H1 (cell line): Measurements from ENCODE around the gene MRAP2. TPM values are rescaled to one million over a fixed set of nuclear protein-coding genes. Genes with fewer than 3 reads are reported as not detected.

Experiments
- CTCF ChIA-PET: fragments of 300-600 bp; sonication (Branson Sonifier 250); formaldehyde crosslinking; loops from one replicate; lab custom pipeline; 2021; ENCODE audit not compliant: partially characterized antibody; lab: Charles Lee
- POLR2A ChIA-PET: fragments of 300-600 bp; sonication (Branson Sonifier 250); formaldehyde crosslinking; loops from one replicate; lab custom pipeline; 2021; ENCODE audit warnings: inconsistent platforms; ENCODE audit not compliant: partially characterized antibody; lab: Charles Lee
- DNase-seq, 2 experiments: peaks; one replicate each; pipeline versions ENCODE4 v3.0.0 to v3.0.0-alpha.2; 2010 to 2022; ENCODE audit warnings: low spot score in 2 of 2, low read depth in 1 of 2, mixed read lengths in 1 of 2
- FAIRE-seq: peaks from 2 replicates; lab custom pipeline; 2011; peaks lifted over from hg19 to GRCh38; lab: Jason Lieb, UNC
- H2AFZ ChIP-seq: 2 replicates; pipeline ENCODE4 v1.8.1; 2012; ENCODE audit warnings: low read length, inconsistent platforms
- H2AK5ac ChIP-seq: 2 replicates; pipeline ENCODE4 v1.6.1; 2013; ENCODE audit warnings: low read depth, low read length
- H2BK120ac ChIP-seq: replicated peaks from 2 replicates; pipeline ENCODE3; 2013; ENCODE audit warnings: low read depth, low read length, inconsistent platforms
- H2BK12ac ChIP-seq: 2 replicates; pipeline ENCODE4 v1.6.1; 2013; ENCODE audit warnings: low read depth, low read length
- H2BK15ac ChIP-seq: 2 replicates; pipeline ENCODE4 v1.6.1; 2013; ENCODE audit warnings: low read length
- H2BK20ac ChIP-seq: 2 replicates; pipeline ENCODE4 v1.6.1; 2013; ENCODE audit warnings: low read length
- H2BK5ac ChIP-seq: 2 replicates; pipeline ENCODE4 v1.6.1; 2013; ENCODE audit warnings: low read depth, low read length
- H3K14ac ChIP-seq: 2 replicates; pipeline ENCODE4 v1.6.1; 2013; ENCODE audit warnings: inconsistent platforms; ENCODE audit not compliant: insufficient read length
- H3K18ac ChIP-seq: 2 replicates; pipeline ENCODE4 v1.6.1; 2013; ENCODE audit warnings: low read length; ENCODE audit errors: extremely low read depth
- H3K23ac ChIP-seq: 2 replicates; pipeline ENCODE4 v1.6.1; 2013; ENCODE audit warnings: inconsistent platforms; ENCODE audit not compliant: insufficient read length
- H3K23me2 ChIP-seq: 2 replicates; pipeline ENCODE4 v1.6.1; 2013; ENCODE audit warnings: low read depth, low read length
- H3K27ac ChIP-seq: 2 replicates; pipeline ENCODE4 v1.6.1; 2011; ENCODE audit warnings: low read depth, low read length, inconsistent platforms
- H3K27me3 ChIP-seq, 4 experiments: replicated peaks in 1 of 4; 1 replicate in 1 of 4; 2 replicates in 3 of 4; pipeline versions ENCODE4 v1.6.1 to v1.8.1; 2011 to 2013; ENCODE audit warnings: low read length in 3 of 4, mild to moderate bottlenecking in 3 of 4, inconsistent platforms in 2 of 4, mixed read lengths in 2 of 4, moderate library complexity in 1 of 4; ENCODE audit not compliant: control insufficient read depth in 3 of 4, insufficient read depth in 3 of 4; ENCODE audit errors: extremely low read depth in 1 of 4
- H3K36me3 ChIP-seq, 4 experiments: 2 replicates each; pipeline versions ENCODE4 v1.6.1 to v1.8.1; 2011 to 2013; ENCODE audit warnings: mild to moderate bottlenecking in 4 of 4, low read length in 3 of 4, moderate library complexity in 2 of 4, control low read depth in 1 of 4, inconsistent platforms in 1 of 4; ENCODE audit not compliant: insufficient read depth in 4 of 4, control insufficient read depth in 2 of 4
- H3K4ac ChIP-seq: replicated peaks from 2 replicates; pipeline ENCODE3; 2013; ENCODE audit warnings: low read length, low read depth, mixed read lengths, inconsistent platforms; ENCODE audit not compliant: insufficient read length
- H3K4me1 ChIP-seq, 4 experiments: replicated peaks in 1 of 4; 1 replicate in 1 of 4; 2 replicates in 3 of 4; pipeline versions ENCODE4 v1.6.1 to v1.8.1; 2011 to 2013; ENCODE audit warnings: low read length in 3 of 4, inconsistent platforms in 2 of 4, mixed read lengths in 1 of 4; ENCODE audit not compliant: insufficient read depth in 4 of 4, control insufficient read depth in 3 of 4
- H3K4me2 ChIP-seq, 2 experiments: 2 replicates each; pipeline versions ENCODE4 v1.6.1 to v1.8.1; 2011 to 2013; ENCODE audit warnings: low read depth in 2 of 2, low read length in 2 of 2, control low read depth in 1 of 2, inconsistent platforms in 1 of 2, mild to moderate bottlenecking in 1 of 2; ENCODE audit not compliant: insufficient read depth in 1 of 2
- H3K4me3 ChIP-seq, 4 experiments: fragments of 200-600, 300-600 bp in 1 of 4; sonication (generic), shearing (Covaris generic), sonication (Bioruptor Twin) in 1 of 4; 2 replicates each; pipeline versions ENCODE4 v1.5.1 to v1.8.1; 2011 to 2016; ENCODE audit warnings: low read length in 4 of 4, low read depth in 3 of 4, control low read depth in 2 of 4, inconsistent platforms in 2 of 4, mild to moderate bottlenecking in 2 of 4, mixed read lengths in 1 of 4, moderate library complexity in 1 of 4; ENCODE audit not compliant: insufficient read depth in 2 of 4; ENCODE audit errors: extremely low read depth in 1 of 4
- H3K56ac ChIP-seq: replicated peaks from 2 replicates; pipeline ENCODE3; 2013; ENCODE audit warnings: low read depth, mild to moderate bottlenecking, mixed read lengths, low read length, inconsistent platforms; ENCODE audit not compliant: insufficient read length
- H3K79me1 ChIP-seq: 2 replicates; pipeline ENCODE4 v1.6.1; 2013; ENCODE audit warnings: low read depth, low read length, control low read depth
- H3K79me2 ChIP-seq, 2 experiments: 2 replicates each; pipeline versions ENCODE4 v1.6.1 to v1.8.1; 2012 to 2013; ENCODE audit warnings: low read length in 2 of 2, mild to moderate bottlenecking in 2 of 2, inconsistent platforms in 1 of 2; ENCODE audit not compliant: insufficient read depth in 2 of 2, control insufficient read depth in 1 of 2
- H3K9ac ChIP-seq, 4 experiments: replicated peaks in 1 of 4; 1 replicate in 1 of 4; 2 replicates in 3 of 4; pipeline versions ENCODE4 v1.6.1 to v1.8.1; 2011 to 2013; ENCODE audit warnings: low read depth in 3 of 4, low read length in 3 of 4, control low read depth in 2 of 4, mild to moderate bottlenecking in 2 of 4, moderate library complexity in 2 of 4, inconsistent platforms in 1 of 4; ENCODE audit errors: extremely low read depth in 1 of 4
- H3K9me3 ChIP-seq, 2 experiments: 2 replicates each; pipeline versions ENCODE4 v1.6.1 to v1.8.1; 2012 to 2013; ENCODE audit warnings: mild to moderate bottlenecking in 2 of 2, moderate library complexity in 2 of 2, control low read depth in 1 of 2, inconsistent platforms in 1 of 2, low read depth in 1 of 2, low read length in 1 of 2, mixed read lengths in 1 of 2; ENCODE audit not compliant: insufficient read depth in 2 of 2
- H4K20me1 ChIP-seq, 2 experiments: replicated peaks in 1 of 2; 2 replicates each; pipeline versions ENCODE3 to v1.8.1; 2011 to 2013; ENCODE audit warnings: inconsistent platforms in 2 of 2, low read length in 2 of 2, mild to moderate bottlenecking in 1 of 2; ENCODE audit not compliant: insufficient read depth in 2 of 2, control insufficient read depth in 1 of 2
- H4K5ac ChIP-seq: 2 replicates; pipeline ENCODE4 v1.6.1; 2013; ENCODE audit warnings: low read length, low read depth, mixed read lengths, inconsistent platforms; ENCODE audit not compliant: insufficient read length
- H4K8ac ChIP-seq: 2 replicates; pipeline ENCODE4 v1.8.0; 2013; ENCODE audit warnings: mild to moderate bottlenecking, moderate library complexity, low read length, inconsistent platforms; ENCODE audit not compliant: insufficient read depth; ENCODE audit errors: extremely low read depth
- H4K91ac ChIP-seq: replicated peaks from 2 replicates; pipeline ENCODE3; 2013; ENCODE audit warnings: low read length, mixed read lengths, inconsistent platforms; ENCODE audit not compliant: insufficient read length
- BCL11A ChIP-seq, 2 experiments: IDR thresholded peaks; one replicate each; pipeline ENCODE4 v1.6.1; 2011; ENCODE audit warnings: low read depth in 2 of 2, low read length in 2 of 2, mild to moderate bottlenecking in 2 of 2
- FOSL1 ChIP-seq: IDR thresholded peaks from 2 replicates; pipeline ENCODE4 v1.6.1; 2011; ENCODE audit warnings: mild to moderate bottlenecking, low read depth, low read length, moderate library complexity; ENCODE audit not compliant: insufficient read depth
- HDAC2 ChIP-seq, 2 experiments: fragments of 300-600 bp in 1 of 2; sonication (generic) in 1 of 2; IDR thresholded peaks; 2 replicates each; pipeline ENCODE4 v1.6.1; 2011 to 2012; ENCODE audit warnings: low read depth in 2 of 2, low read length in 2 of 2, mild to moderate bottlenecking in 2 of 2, moderate library complexity in 2 of 2, borderline replicate concordance in 1 of 2, inconsistent platforms in 1 of 2
- JUND ChIP-seq: IDR thresholded peaks from 2 replicates; pipeline ENCODE4 v1.6.1; 2011; ENCODE audit warnings: mild to moderate bottlenecking, improper control_type of control experiment, low read length
- NANOG ChIP-seq: IDR thresholded peaks from 2 replicates; pipeline ENCODE4 v1.6.1; 2011; ENCODE audit warnings: low read length, low read depth, mild to moderate bottlenecking, inconsistent platforms; ENCODE audit not compliant: insufficient read depth, poor library complexity, severe bottlenecking
- POLR2AphosphoS5 ChIP-seq: IDR thresholded peaks from 2 replicates; pipeline ENCODE4 v1.6.1; 2011; ENCODE audit warnings: low read depth, low read length
- SP1 ChIP-seq: IDR thresholded peaks from 2 replicates; pipeline ENCODE4 v1.6.1; 2011; ENCODE audit warnings: low read depth, low read length
- TEAD4 ChIP-seq: IDR thresholded peaks from 2 replicates; pipeline ENCODE4 v1.6.1; 2012; ENCODE audit warnings: low read depth, low read length, inconsistent platforms, mixed read lengths
- WGBS, 2 experiments: shearing (Covaris generic) in 1 of 2; methylation state at CpG; one replicate each; pipeline versions ENCODE4 v1.1.6 to v1.1.7; 2013 to 2015; ENCODE audit warnings: low lambda C conversion rate in 2 of 2, mixed read lengths in 2 of 2, inconsistent platforms in 1 of 2, low coverage in 1 of 2, missing lambda C conversion rate in 1 of 2; ENCODE audit not compliant: insufficient replicate concordance in 2 of 2, insufficient coverage in 1 of 2, insufficient read length in 1 of 2; ENCODE audit errors: extremely low coverage in 1 of 2, missing lambda C conversion rate in 1 of 2; 5-methylcytosine and 5-hydroxymethylcytosine counted together
- polyA plus RNA-seq, 7 experiments: library from polyadenylated mRNA; depleted of rRNA in 3 of 7; stranded (reverse) in 5 of 7; unstranded in 2 of 7; fragments of >200 nt in 5 of 7; fragments of 200-250 nt in 2 of 7; gene quantifications; 1 replicate in 5 of 7; 2 replicates in 1 of 7; 4 replicates in 1 of 7; pipeline versions ENCODE4 v1.2.1 to v1.2.3, GENCODE V29; 2011 to 2013; ENCODE audit warnings: missing spikeins in 2 of 7, mixed read lengths in 2 of 7
- total RNA-seq: library from RNA; stranded (reverse); fragmentation: NEBNext Ultra II Directional; extraction: Animal tissue kit (Norgen Biotek cat#: 25700); gene quantifications from 2 replicates; pipeline ENCODE4 v1.2.1, GENCODE V29; 2021

The MRAP2 gene
- total and polyA plus RNA-seq, 2 of the 8 experiments (the other 6 are each of a cell fraction or from before 2014, with no cell fraction given) = 5.0 to 11.0 TPM

DNA sequence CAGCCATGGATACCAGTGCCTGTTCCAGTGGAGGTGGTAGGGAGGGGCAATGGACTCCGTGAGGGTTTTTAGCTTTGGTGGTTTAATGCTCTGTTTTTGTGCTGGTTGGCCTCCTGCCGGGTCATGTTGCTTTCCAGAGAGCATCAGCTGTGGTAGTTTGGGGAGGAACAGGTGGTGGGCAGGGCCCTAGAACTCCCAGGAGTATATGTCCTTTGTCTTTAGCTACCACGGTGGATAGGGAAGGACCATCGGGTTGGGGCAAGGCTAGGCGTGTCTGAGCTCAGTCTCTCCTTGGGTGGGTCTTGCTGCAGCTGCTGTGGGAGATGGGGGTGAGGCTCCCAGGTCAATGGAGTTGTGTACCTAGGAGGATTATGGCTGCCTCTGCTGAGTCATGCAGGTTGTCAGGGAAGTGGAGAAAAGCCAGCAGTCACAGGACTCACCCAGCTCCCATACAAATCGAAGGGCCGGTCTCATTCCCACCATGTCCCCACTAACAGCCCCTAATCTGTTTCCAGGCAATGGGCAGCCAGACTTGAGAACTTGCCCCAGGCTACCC is 38.9 kb downstream of the MRAP2 start:
- no peak overlapping the region for H2AFZ ChIP-seq
- H2BK5ac ChIP-seq = no peak overlapping the region
- H3K4ac ChIP-seq = no peak overlapping the region
- H3K36me3 ChIP-seq = no peaks in the 10 kb centered on the region
- H3K4me3 ChIP-seq = no peak overlapping the region
- no peaks in the 10 kb centered on the region for H4K20me1 ChIP-seq
- no peak overlapping the region for H2BK15ac ChIP-seq
- H4K91ac ChIP-seq = no peak overlapping the region
- TF ChIP-seq JUND (no peak), POLR2AphosphoS5 (no peak), HDAC2 (IDR thresholded peaks at IDR 0.05; ENCODE audit: borderline replicate concordance in 1 of 2, low read depth in 2 of 2, low read length in 2 of 2) (no peak), SP1 (no peak), FOSL1 (no peak), NANOG (no peak), TEAD4 (no peak), BCL11A (IDR thresholded peaks at IDR 0.05; ENCODE audit: low read depth in 2 of 2, low read length in 2 of 2) (no peak)
- H3K27me3 ChIP-seq = no peaks in the 10 kb centered on the region
- H3K79me2 ChIP-seq = no peaks in the 10 kb centered on the region
- ChIA-PET POLR2A (no interaction called here), CTCF (interaction anchor here (1.4 kb wide), 1 partner anchor 20 kb away, joined by 5 read pairs; no protein-coding TSS in a partner anchor)
- H3K9ac ChIP-seq = no peak overlapping the region
- WGBS, 2 experiments = 94% methylated on average over 7 of the region's 7 CpGs; no CpG with 5 or more reads in 1 of the 2 experiments
- no peak overlapping the region for H3K56ac ChIP-seq
- no peak overlapping the region for H3K18ac ChIP-seq
- peaks cover 0 to 4% (median 0%) of the 10 kb centered on the region in 4 experiments; a peak in 3 of 7 replicates for H3K4me1 ChIP-seq
- no peak overlapping the region for H2BK12ac ChIP-seq
- H3K9me3 ChIP-seq = no peaks in the 10 kb centered on the region
- H2BK20ac ChIP-seq = no peak overlapping the region
- no peak overlapping the region for H3K27ac ChIP-seq
- no peak overlapping the region for H4K5ac ChIP-seq
- H3K4me2 ChIP-seq = no peak overlapping the region
- no peaks in the 10 kb centered on the region for H3K23me2 ChIP-seq
- H2BK120ac ChIP-seq = no peak overlapping the region
- no peak overlapping the region for H2AK5ac ChIP-seq
- DNase-seq (no peak), FAIRE-seq (no peak)
- no peak overlapping the region for H4K8ac ChIP-seq
- H3K14ac ChIP-seq = no peak overlapping the region
- no peaks in the 10 kb centered on the region for H3K79me1 ChIP-seq
- H3K23ac ChIP-seq = no peak overlapping the region
